HL-60 (cell line): ENCODE data around the gene FRAT1.

ENCODE experiments used
- DNase-seq, 2 experiments: peaks; one replicate each; pipeline ENCODE4 v3.0.0-alpha.2; 2010 to 2020; ENCODE audit warnings: low read depth in 1 of 2, low spot score in 1 of 2
- H3K27ac ChIP-seq: fragments of 250-450 bp; sonication (Bioruptor Pico); replicated peaks from 2 replicates; pipeline ENCODE4 v1.5.1; 2020; ENCODE audit warnings: mild to moderate bottlenecking, moderate library complexity
- H3K27me3 ChIP-seq: fragments of 250-450 bp; sonication (Bioruptor Pico); 2 replicates; pipeline ENCODE4 v1.5.1; 2021; ENCODE audit warnings: mild to moderate bottlenecking, moderate library complexity; ENCODE audit not compliant: insufficient read depth, poor library complexity, severe bottlenecking
- H3K4me3 ChIP-seq: replicated peaks from 2 replicates; pipeline ENCODE4 v1.5.1; 2011; ENCODE audit warnings: mild to moderate bottlenecking, control low read depth, low read length; ENCODE audit not compliant: insufficient read depth
- CTCF ChIP-seq: IDR thresholded peaks from one replicate; pipeline ENCODE4 v1.5.1; 2011; ENCODE audit warnings: low read length, control low read depth, inconsistent platforms; ENCODE audit not compliant: insufficient read depth
- GABPA ChIP-seq: IDR thresholded peaks from 2 replicates; pipeline ENCODE4 v1.6.1; 2012; ENCODE audit warnings: low read depth
- POLR2AphosphoS5 ChIP-seq: IDR thresholded peaks from 2 replicates; pipeline ENCODE4 v1.6.1; 2012; ENCODE audit warnings: low read depth
- REST ChIP-seq: IDR thresholded peaks from 2 replicates; pipeline ENCODE4 v1.6.1; 2012; ENCODE audit warnings: low read depth; ENCODE audit not compliant: insufficient replicate concordance
- SPI1 ChIP-seq: IDR thresholded peaks from 2 replicates; pipeline ENCODE4 v1.6.1; 2012; ENCODE audit warnings: low read depth, mild to moderate bottlenecking, borderline replicate concordance

FRAT1 gene

GRCh38 chr10:97362310-97363033 lies 43.4 kb downstream of the FRAT1 start:
- DNase-seq: no peak
- H3K27ac ChIP-seq: peak overlapping the region; percentile 45
- TF ChIP-seq SPI1 (no peak), CTCF (no peak), POLR2AphosphoS5 (no peak), REST (no peak), GABPA (no peak)

GRCh38 chr10:97363071-97363470 lies 44.0 kb downstream of the FRAT1 start:
- H3K27ac ChIP-seq: peak overlapping the region; percentile 45; the same call in 1 of the 2 replicates
- H3K4me3 ChIP-seq: no peak overlapping the region
- H3K27me3 ChIP-seq: no peaks in the 10 kb centered on the region
- TF ChIP-seq SPI1: no peak
- TF ChIP-seq CTCF: no peak
- no peak for TF ChIP-seq POLR2AphosphoS5
- TF ChIP-seq REST: no peak
- no peak for DNase-seq

More at GRCh38 chr10:97362310-97363033, 43.4 kb downstream of the FRAT1 start:
- Histone ChIP-seq H3K27me3 (no peaks in the 10 kb centered on the region), H3K4me3 (no peak overlapping the region)

GRCh38 chr10:97365761-97366351 lies 46.8 kb downstream of the FRAT1 start:
- H3K27me3 ChIP-seq: no peaks in the 10 kb centered on the region
- peak overlapping the region; percentile 99 for H3K27ac ChIP-seq
- no peak for TF ChIP-seq REST
- peak; percentile 88 for TF ChIP-seq SPI1
- no peak for TF ChIP-seq POLR2AphosphoS5
- no peak; the same call in 1 of the 2 replicates for TF ChIP-seq GABPA
- peak; percentile 84 to 87 for DNase-seq
- no peak overlapping the region for H3K4me3 ChIP-seq
